Bone marrow (tissue), 2 donors: ENCODE results near the gene SHROOM3.
"Not testable (repeated sequence)": the region's sequence is repeated elsewhere in the genome, so short reads cannot be mapped to it uniquely, and the experiment has no call there.

Experiments
- DNase-seq, 2 donors: peaks; one replicate each; lab custom pipeline; 2025; lab: John Stamatoyannopoulos, UW

The SHROOM3 gene

GRCh38 chr4:76445911-76446310, 10.9 kb downstream of the SHROOM3 start:
- no peak for DNase-seq

DNA sequence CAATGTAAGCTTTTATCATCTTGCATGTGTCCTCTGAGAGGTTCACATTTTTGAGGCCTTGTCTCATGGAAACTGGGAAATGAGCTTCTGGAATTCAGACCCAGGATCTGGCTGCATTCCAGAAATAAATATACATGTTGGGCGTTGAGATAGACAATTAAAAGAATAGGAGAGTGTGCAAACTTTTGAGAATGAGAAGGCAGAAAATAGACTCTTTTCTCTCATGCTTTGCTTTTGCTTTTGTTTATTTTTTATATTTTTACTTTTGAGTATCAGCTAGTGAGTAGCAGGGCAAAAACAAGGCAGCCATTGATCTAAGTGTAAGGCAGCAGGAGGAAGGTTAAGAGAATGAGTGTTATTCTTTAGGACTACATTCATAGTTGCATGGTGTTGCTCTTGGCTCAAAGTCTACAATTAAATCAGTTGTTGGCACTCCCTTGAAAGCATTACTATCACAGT, 12.4 kb downstream of the SHROOM3 start:
- DNase-seq = no peak

- no peak for DNase-seq
These were observed 13.2 kb downstream of the SHROOM3 start for GRCh38 chr4:76448211-76448610.

- no peak for DNase-seq
These were observed 14.3 kb downstream of the SHROOM3 start for GRCh38 chr4:76449362-76449767.

DNA sequence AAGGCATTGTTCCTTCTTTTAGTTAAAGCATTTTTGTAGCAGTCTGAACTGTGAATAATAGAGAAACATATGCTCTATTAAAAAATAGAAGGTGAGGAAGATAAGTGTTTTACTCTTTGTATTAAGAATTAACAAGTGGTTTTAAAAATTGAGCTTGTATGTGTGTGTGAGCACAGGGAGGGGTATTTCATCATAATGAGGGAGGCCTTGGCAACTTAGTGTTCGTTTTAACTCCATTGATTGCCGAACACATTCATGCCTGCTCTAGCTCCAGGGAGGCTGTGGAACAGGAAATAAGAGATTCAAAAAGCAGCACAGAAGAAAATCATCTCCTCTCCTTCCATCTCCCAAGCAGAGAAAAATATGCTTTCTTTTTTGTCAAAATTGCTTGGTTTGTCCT, 14.8 kb downstream of the SHROOM3 start:
- DNase-seq = no peak

DNA sequence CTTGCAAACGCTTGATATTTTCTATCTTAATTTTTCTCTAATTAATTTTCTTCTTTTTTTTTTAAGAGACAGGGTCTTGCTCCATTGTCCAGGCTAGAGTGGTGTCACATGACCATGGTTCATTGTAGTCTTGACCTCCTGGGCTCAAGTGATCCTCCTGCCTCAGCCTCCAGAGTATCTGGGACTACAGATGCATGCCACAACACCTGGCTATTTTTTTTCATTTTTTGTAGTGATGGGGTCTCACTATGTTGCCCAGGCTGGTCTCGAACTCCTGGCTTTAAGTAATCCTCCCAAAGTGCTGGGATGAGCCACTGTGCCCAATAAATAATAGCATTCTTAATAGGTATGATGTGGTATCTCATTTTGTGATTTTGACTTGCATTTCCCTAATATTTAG, 18.2 kb downstream of the SHROOM3 start:
- no peak for DNase-seq

DNA sequence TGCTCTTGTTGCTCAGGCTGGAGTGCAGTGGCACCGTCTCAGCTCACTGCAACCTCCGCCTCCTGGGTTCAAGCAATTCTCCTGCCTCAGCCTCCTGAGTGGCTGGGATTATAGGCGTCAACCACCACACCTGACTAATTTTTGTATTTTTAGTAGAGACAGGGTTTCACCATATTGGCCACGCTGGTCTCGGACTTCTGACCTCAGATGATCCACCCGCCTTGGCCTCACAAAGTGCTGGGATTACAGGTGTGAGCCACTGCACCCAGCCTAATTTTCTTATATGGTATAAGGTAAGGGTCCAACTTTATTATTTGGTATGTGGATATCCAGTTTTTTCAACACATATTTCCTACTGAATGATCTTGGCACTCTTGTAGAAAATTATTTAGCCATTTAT, 19.0 kb downstream of the SHROOM3 start:
- not testable (repeated sequence) for DNase-seq

DNA sequence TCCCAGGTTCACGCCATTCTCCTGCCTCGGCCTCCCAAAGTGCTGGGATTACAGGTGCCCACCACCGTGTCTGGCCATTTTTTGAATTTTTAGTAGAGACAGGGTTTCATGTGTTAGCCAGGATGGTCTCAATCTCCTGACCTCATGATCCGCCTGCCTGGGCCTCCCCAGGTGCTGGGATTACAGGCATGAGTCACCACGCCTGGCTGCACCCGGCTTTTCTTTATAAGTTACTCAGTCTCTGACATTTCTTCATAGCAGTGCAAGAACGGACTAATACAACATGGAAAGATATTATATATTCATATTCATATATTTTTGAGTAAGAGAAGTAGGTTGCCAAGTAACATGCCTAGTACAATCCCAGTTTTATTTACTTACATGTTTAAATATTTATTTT, 22.9 kb downstream of the SHROOM3 start:
- DNase-seq = no peak

DNA sequence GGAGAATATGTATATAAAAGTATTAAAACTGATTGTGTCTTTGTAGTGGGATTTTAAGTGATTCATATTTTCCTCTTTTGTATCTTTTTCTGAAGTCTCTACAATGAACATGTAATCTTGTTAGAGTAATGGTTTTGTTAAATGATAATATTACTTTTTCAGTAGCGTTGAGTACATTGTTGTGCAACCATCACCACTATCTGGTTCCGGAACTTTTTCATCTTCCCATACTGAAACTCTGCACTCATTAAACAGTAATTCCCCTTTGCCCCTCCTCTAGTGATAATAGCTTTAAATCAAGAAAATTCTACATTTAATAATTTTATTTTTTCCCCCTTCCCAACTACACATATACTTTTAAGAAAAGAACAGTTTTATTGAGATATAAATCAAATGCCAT, 23.3 kb downstream of the SHROOM3 start:
- no peak for DNase-seq

DNA sequence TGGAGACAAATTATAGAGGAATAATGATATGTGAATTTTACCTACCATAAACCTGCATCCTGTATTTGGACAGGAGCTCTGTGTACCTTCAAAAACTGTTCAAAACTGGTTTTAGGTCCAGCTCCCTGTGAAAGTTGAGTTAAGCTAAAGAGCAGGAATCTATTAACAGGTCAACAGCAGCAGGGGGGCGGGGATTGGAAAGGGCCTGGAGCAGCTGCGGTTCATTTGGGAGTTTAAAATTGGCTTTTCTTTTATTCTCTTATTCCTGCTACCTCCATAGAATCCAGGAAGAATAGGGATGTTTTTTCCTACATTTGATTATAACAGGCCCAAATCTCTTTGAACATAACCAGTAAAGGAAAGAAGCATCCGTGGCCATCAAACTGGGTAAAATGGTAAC, 23.8 kb downstream of the SHROOM3 start:
- no peak for DNase-seq

GRCh38 chr4:76459291-76459723, 24.3 kb downstream of the SHROOM3 start:
- no peak for DNase-seq

GRCh38 chr4:76463568-76463967, 28.5 kb downstream of the SHROOM3 start:
- no peak for DNase-seq

GRCh38 chr4:76470064-76470463, 35.0 kb downstream of the SHROOM3 start:
- DNase-seq = no peak

GRCh38 chr4:76470532-76470931, 35.5 kb downstream of the SHROOM3 start:
- DNase-seq = no peak

GRCh38 chr4:76476571-76476970, 41.5 kb downstream of the SHROOM3 start:
- no peak for DNase-seq

DNA sequence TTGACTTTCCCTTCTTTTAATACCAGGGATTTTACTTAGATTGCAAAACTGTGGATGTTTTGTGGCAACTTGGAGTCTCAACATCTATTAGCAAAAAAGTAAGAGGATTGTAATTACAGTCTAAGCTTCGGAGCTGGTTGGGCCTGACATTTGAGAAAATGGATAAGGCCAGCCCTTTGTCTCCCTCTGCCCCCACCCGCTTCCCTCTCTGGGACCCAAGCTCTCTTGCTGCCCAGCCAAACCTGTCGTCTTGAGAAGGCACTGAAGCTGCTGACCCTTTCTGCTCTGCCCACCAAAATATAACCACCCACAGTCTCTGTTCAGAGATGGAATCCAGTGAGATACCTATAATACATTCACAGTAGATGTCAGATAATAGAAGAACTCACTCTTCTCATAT, 49.6 kb downstream of the SHROOM3 start:
- no peak for DNase-seq

DNA sequence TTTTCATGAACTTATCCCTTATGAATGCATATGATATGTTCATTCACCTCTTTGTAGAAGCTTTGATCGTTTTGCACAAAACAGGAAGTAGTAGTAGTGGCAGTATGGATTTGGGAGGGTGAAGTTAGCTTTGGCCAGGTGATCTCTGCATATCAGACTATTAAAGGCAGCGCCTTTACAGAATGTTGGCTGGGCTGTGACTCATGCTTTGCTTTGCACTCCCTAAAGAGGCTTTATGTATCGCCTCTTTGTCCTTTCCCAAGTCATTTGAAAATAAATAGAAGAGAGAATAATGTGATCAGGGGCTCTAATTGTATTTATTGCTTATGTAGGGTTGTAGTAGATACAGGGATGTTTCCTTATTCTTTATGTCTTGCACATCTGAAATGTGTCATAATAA, 50.4 kb downstream of the SHROOM3 start:
- no peak for DNase-seq

- no peak for DNase-seq
These were observed 51.7 kb downstream of the SHROOM3 start for GRCh38 chr4:76486588-76487276.

DNA sequence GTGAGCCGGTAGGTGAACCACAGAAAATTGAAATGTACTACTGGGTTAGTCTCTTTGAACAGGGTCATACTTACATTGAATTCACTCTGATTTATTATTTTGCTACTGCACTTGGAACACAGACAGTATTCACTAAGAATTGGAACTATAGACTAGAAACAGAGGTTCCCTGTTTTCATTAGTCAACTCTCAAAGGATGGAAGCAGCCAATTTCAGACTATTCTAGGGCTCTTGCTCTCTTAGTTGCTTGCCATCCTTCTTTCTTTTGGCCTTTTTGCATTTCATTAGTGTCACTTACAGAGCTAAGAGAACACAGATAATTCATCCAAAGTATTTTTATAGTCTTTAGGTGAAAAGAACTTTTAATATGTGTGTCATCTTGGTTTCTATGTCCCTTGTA, 52.6 kb downstream of the SHROOM3 start:
- no peak for DNase-seq

- DNase-seq = no peak
These were observed 53.4 kb downstream of the SHROOM3 start for GRCh38 chr4:76488455-76488854.

DNA sequence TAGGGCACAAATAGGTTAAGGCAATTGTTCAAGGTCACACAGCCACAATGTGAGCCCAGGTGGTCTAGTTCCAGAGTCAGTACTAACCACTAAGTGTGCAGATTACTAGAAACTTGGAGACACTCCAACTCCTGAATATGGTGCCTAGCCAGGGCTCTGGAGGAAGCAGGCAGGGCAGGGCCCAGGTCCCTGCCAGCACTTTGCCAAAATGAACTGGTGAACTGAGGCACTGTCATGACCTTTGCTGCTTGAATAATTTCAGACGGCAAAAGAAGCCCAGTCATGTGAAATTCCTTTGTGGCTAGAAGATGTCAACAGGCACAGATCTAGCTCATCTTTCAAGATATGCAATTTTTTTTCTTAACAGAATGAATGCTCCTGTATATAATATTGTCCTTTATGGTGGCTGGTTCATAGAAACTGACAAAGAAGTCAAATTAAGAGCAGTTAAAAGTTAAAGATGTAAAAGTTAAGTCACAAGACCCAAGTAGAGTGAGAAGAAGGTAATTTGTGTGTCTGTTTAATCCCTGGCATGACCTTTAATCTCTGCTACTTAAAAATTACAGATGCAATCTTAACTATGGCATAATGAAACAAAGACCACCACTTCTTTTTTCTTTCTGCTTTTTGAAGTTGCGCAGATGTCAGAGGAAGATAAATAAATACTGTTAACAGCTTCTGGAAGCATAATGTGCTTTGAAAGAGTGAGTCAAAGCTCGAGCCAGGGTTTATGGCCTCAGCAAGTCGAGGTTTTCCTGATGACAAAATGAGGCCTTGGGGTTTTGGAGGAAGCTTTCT, 54.1 kb downstream of the SHROOM3 start:
- no peak for DNase-seq

GRCh38 chr4:76489686-76490161, 54.7 kb downstream of the SHROOM3 start:
- no peak for DNase-seq

DNA sequence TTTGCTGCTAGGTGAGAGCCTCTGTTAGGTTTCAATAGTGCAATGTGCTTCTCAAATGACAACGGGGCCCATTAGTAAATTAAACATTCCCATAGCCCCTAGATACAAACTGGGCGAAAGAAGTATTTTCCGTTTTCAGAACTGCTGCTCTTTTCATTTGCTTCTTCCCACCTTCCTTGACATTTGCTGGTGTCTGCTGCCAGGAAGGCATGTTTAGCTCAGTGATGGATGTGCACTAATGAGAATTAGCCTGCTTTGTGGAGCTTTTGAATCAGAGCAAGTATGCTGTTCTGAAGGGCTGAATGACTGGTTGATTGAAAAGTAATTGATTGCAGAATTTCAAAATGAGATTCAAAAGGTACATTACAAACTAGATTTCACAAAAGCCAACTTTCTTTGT, 57.0 kb downstream of the SHROOM3 start:
- DNase-seq = no peak
